IMR-90 (cell line): ENCODE results near the gene ELF2. TPM values are rescaled to one million over a fixed set of nuclear protein-coding genes. Genes with fewer than 3 reads are reported as not detected.

Experiments
- ATAC-seq: fragments of 200-7000 bp; cut with Tn5 transposase; 2 replicates; pipeline ENCODE4 v1.9.1; 2020; ENCODE audit warnings: low read depth, mild to moderate bottlenecking, moderate library complexity
- BruUV-seq: library from RNA; stranded (reverse); fragments of 400-500 nt; replicated peaks from 2 replicates; lab custom pipeline; 2021; lab: Mats Ljungman, UMichigan
- CTCF ChIA-PET: fragments of 300-600 bp; formaldehyde crosslinking; extraction: SDS; loops from one replicate; lab custom pipeline; 2021; ENCODE audit warnings: antibody characterized with exemption; lab: Yijun Ruan, JAX
- POLR2A ChIA-PET: fragments of 300-600 bp; sonication (Branson Sonifier 250); formaldehyde crosslinking; loops from one replicate; lab custom pipeline; 2022; ENCODE audit warnings: antibody characterized with exemption; ENCODE audit not compliant: unreplicated experiment; lab: Charles Lee
- DNase-seq: peaks from one replicate; pipeline ENCODE4 v3.0.0; 2013
- H2AFZ ChIP-seq: replicated peaks from 2 replicates; pipeline ENCODE3; 2013; ENCODE audit warnings: low read length, mild to moderate bottlenecking; ENCODE audit not compliant: poor library complexity
- H2AK5ac ChIP-seq: 2 replicates; pipeline ENCODE4 v1.6.1; 2013; ENCODE audit warnings: low read depth, low read length, inconsistent platforms
- H2AK9ac ChIP-seq: replicated peaks from 2 replicates; pipeline ENCODE3; 2013; ENCODE audit warnings: mild to moderate bottlenecking, low read depth, low read length, moderate library complexity; ENCODE audit not compliant: poor library complexity
- H2BK120ac ChIP-seq: 2 replicates; pipeline ENCODE4 v1.6.1; 2013; ENCODE audit warnings: low read depth, low read length, inconsistent platforms
- H2BK15ac ChIP-seq: 3 replicates; pipeline ENCODE4 v1.6.1; 2013; ENCODE audit warnings: low read depth, low read length, inconsistent platforms
- H2BK20ac ChIP-seq: 2 replicates; pipeline ENCODE4 v1.6.1; 2013; ENCODE audit warnings: low read depth, mild to moderate bottlenecking, inconsistent platforms, low read length, moderate library complexity
- H2BK5ac ChIP-seq: 2 replicates; pipeline ENCODE4 v1.6.1; 2013; ENCODE audit warnings: mild to moderate bottlenecking, low read depth, low read length, inconsistent platforms; ENCODE audit not compliant: poor library complexity, severe bottlenecking
- H3K14ac ChIP-seq: replicated peaks from 2 replicates; pipeline ENCODE4 v1.6.1; 2013; ENCODE audit warnings: low read depth, low read length, inconsistent platforms
- H3K18ac ChIP-seq: 2 replicates; pipeline ENCODE4 v1.6.1; 2013; ENCODE audit warnings: low read depth, low read length, control low read depth
- H3K23ac ChIP-seq: 2 replicates; pipeline ENCODE4 v1.6.1; 2013; ENCODE audit warnings: low read depth, low read length, inconsistent platforms
- H3K27ac ChIP-seq: 2 replicates; pipeline ENCODE4 v1.5.1; 2013; ENCODE audit warnings: mild to moderate bottlenecking, control low read depth, low read length; ENCODE audit not compliant: insufficient read depth
- H3K27me3 ChIP-seq: 2 replicates; pipeline ENCODE4 v1.6.1; 2013; ENCODE audit warnings: low read length; ENCODE audit not compliant: control insufficient read depth, insufficient read depth
- H3K36me3 ChIP-seq: 2 replicates; pipeline ENCODE4 v1.6.1; 2013; ENCODE audit warnings: low read length, mixed read lengths; ENCODE audit not compliant: control insufficient read depth, insufficient read depth
- H3K4ac ChIP-seq: 2 replicates; pipeline ENCODE4 v1.6.1; 2013; ENCODE audit warnings: low read depth, low read length, inconsistent platforms
- H3K4me1 ChIP-seq: 2 replicates; pipeline ENCODE4 v1.6.1; 2013; ENCODE audit warnings: low read length, mixed read lengths; ENCODE audit not compliant: control insufficient read depth, insufficient read depth
- H3K4me2 ChIP-seq: 2 replicates; pipeline ENCODE4 v1.6.1; 2013; ENCODE audit warnings: low read depth, mild to moderate bottlenecking, control low read depth, low read length, moderate library complexity
- H3K4me3 ChIP-seq: 2 replicates; pipeline ENCODE4 v1.5.1; 2013; ENCODE audit warnings: low read depth, mild to moderate bottlenecking, control low read depth, low read length, moderate library complexity; ENCODE audit not compliant: insufficient read depth
- H3K56ac ChIP-seq: 2 replicates; pipeline ENCODE4 v1.6.1; 2013; ENCODE audit warnings: low read length, inconsistent platforms; ENCODE audit not compliant: insufficient read depth; ENCODE audit errors: extremely low read depth
- H3K79me1 ChIP-seq, 2 experiments: 2 replicates each; pipeline ENCODE4 v1.6.1; 2013; ENCODE audit warnings: low read length in 2 of 2, inconsistent platforms in 1 of 2, low read depth in 1 of 2
- H3K9ac ChIP-seq: 2 replicates; pipeline ENCODE4 v1.6.1; 2013; ENCODE audit warnings: low read depth, low read length, control low read depth
- H3K9me1 ChIP-seq: 2 replicates; pipeline ENCODE4 v1.6.1; 2013; ENCODE audit warnings: low read length, inconsistent platforms; ENCODE audit not compliant: insufficient read depth
- H3K9me3 ChIP-seq: 2 replicates; pipeline ENCODE4 v1.6.1; 2013; ENCODE audit warnings: low read length; ENCODE audit not compliant: control insufficient read depth, insufficient read depth
- H4K20me1 ChIP-seq: 2 replicates; pipeline ENCODE4 v1.6.1; 2013; ENCODE audit warnings: low read length, inconsistent platforms; ENCODE audit not compliant: insufficient read depth
- H4K5ac ChIP-seq: 2 replicates; pipeline ENCODE4 v1.6.1; 2013; ENCODE audit warnings: mild to moderate bottlenecking, low read depth, low read length, control low read depth
- H4K8ac ChIP-seq, 2 experiments: 2 replicates each; pipeline ENCODE4 v1.6.1; 2013; ENCODE audit warnings: low read depth in 2 of 2, low read length in 2 of 2, control low read depth in 1 of 2, inconsistent platforms in 1 of 2
- H4K91ac ChIP-seq: 2 replicates; pipeline ENCODE4 v1.6.1; 2013; ENCODE audit warnings: low read depth, low read length, inconsistent platforms; ENCODE audit not compliant: insufficient read depth
- BHLHE40 ChIP-seq: fragments of 150-350 bp; IDR thresholded peaks from 2 replicates; pipeline ENCODE4 v1.6.1; 2016; ENCODE audit warnings: mild to moderate bottlenecking, low read depth, low read length
- MAZ ChIP-seq: IDR thresholded peaks from 2 replicates; pipeline ENCODE4 v1.6.1; 2012; ENCODE audit warnings: low read depth, mild to moderate bottlenecking, low read length, improper control_type of control experiment, moderate library complexity, borderline replicate concordance
- MXI1 ChIP-seq: IDR thresholded peaks from 2 replicates; pipeline ENCODE4 v1.6.1; 2012; ENCODE audit warnings: low read depth, mild to moderate bottlenecking, low read length, moderate library complexity, borderline replicate concordance
- NFE2L2 ChIP-seq: fragments of 150-350 bp; IDR thresholded peaks from 2 replicates; pipeline ENCODE4 v1.6.1; 2016; ENCODE audit warnings: low read depth, mild to moderate bottlenecking, low read length
- RCOR1 ChIP-seq: IDR thresholded peaks from 2 replicates; pipeline ENCODE4 v1.6.1; 2012; ENCODE audit warnings: mild to moderate bottlenecking, low read length, improper control_type of control experiment; ENCODE audit not compliant: insufficient replicate concordance
- SMC3 ChIP-seq: fragments of 150-350 bp; IDR thresholded peaks from 2 replicates; pipeline ENCODE4 v1.6.1; 2016; ENCODE audit warnings: low read depth, mild to moderate bottlenecking, antibody characterized with exemption, low read length, moderate library complexity
- WGBS, 2 experiments: methylation state at CpG; one replicate each; pipeline versions ENCODE4 v1.1.5 to v1.1.7; 2013; ENCODE audit warnings: missing lambda C conversion rate in 2 of 2; ENCODE audit not compliant: insufficient read length in 1 of 2; ENCODE audit errors: extremely low coverage in 2 of 2; 5-methylcytosine and 5-hydroxymethylcytosine counted together
- dilution Hi-C: fragments of 300-500 bp; cut with HindIII; formaldehyde crosslinking; loops from one replicate; pipeline ENCODE4 v1.14.3; 2018; ENCODE audit warnings: low sequenced_read_pairs; ENCODE audit not compliant: unreplicated experiment
- in situ Hi-C: fragments of 300-500 bp; cut with MboI; formaldehyde crosslinking; loops from 3 replicates; pipeline ENCODE4 v1.14.3; 2019; ENCODE audit warnings: low sequenced_read_pairs, inconsistent platforms, mixed read lengths
- intact Hi-C: fragments of 100-400 bp; cut with micrococcal nuclease; formaldehyde crosslinking; loops from 2 replicates; pipeline ENCODE4 v1.10.0; 2022
- polyA plus RNA-seq, 3 experiments: library from polyadenylated mRNA; depleted of rRNA; stranded (reverse); fragments of >200 nt; gene quantifications; 2 replicates each; pipeline ENCODE4 v1.2.3, GENCODE V29; 2012; ENCODE audit warnings: low replicate concordance in 1 of 3
- total RNA-seq: library from RNA; depleted of rRNA; stranded (reverse); fragments of >200 nt; gene quantifications from 2 replicates; pipeline ENCODE4 v1.2.3, GENCODE V29; 2012
- TF ChIP-seq, protein P1 (sequence below): fragments of 150-350 bp; IDR thresholded peaks from 2 replicates; pipeline ENCODE4 v1.6.1; 2016; ENCODE audit warnings: low read depth, mild to moderate bottlenecking, low read length, moderate library complexity, borderline replicate concordance
- TF ChIP-seq, protein P2 (sequence below): conservative IDR thresholded peaks from 2 replicates; pipeline ENCODE4 v1.5.1; 2012; ENCODE audit warnings: mild to moderate bottlenecking, low read depth, low read length, improper control_type of control experiment

Gene ELF2
- total and polyA plus RNA-seq, 2 of the 4 experiments (the other 2 are of a cell fraction) = 14.5 to 42.3 TPM

DNA sequence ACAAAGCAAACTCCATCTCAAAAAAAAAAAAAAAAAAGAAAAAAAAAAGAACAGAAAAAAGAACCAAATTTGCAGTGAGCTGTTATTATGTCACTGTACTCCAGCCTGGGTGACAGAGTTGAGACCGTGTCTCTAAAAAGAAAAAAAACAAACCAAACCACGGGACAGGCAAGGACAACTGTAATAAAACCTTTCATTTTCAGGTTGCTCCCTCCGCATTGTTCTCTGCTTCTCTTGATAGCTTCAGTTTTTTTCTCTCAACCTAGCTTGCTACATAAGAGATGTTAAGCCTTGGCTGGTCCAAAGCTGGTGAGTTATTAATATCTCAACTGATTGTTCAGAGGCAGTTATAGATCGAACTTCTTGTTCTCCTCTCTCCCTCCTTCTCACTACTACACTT is 23.1 kb upstream of the ELF2 start:
- no peaks in the 10 kb centered on the region for H3K36me3 ChIP-seq
- H3K9me1 ChIP-seq = no peaks in the 10 kb centered on the region
- dilution Hi-C loops = no loop called here
- no peaks in the 10 kb centered on the region for H3K9me3 ChIP-seq
- no peaks in the 10 kb centered on the region for H3K79me1 ChIP-seq
- no peak overlapping the region for H4K5ac ChIP-seq
- H3K14ac ChIP-seq = no peak overlapping the region
- H4K20me1 ChIP-seq = no peaks in the 10 kb centered on the region
- no peak overlapping the region for H2BK120ac ChIP-seq
- H3K18ac ChIP-seq = no peak overlapping the region
- no peaks in the 10 kb centered on the region for H3K27me3 ChIP-seq
- H3K56ac ChIP-seq = no peak overlapping the region
- H2BK20ac ChIP-seq = no peak overlapping the region
- POLR2A ChIA-PET = no interaction called here
- TF ChIP-seq, protein P1, sequence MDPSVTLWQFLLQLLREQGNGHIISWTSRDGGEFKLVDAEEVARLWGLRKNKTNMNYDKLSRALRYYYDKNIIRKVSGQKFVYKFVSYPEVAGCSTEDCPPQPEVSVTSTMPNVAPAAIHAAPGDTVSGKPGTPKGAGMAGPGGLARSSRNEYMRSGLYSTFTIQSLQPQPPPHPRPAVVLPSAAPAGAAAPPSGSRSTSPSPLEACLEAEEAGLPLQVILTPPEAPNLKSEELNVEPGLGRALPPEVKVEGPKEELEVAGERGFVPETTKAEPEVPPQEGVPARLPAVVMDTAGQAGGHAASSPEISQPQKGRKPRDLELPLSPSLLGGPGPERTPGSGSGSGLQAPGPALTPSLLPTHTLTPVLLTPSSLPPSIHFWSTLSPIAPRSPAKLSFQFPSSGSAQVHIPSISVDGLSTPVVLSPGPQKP = no peak
- TF ChIP-seq BHLHE40 = no peak
- no peak for TF ChIP-seq SMC3
- no peak for TF ChIP-seq MXI1
- TF ChIP-seq MAZ = no peak
- no peak for TF ChIP-seq NFE2L2
- TF ChIP-seq, protein P2, sequence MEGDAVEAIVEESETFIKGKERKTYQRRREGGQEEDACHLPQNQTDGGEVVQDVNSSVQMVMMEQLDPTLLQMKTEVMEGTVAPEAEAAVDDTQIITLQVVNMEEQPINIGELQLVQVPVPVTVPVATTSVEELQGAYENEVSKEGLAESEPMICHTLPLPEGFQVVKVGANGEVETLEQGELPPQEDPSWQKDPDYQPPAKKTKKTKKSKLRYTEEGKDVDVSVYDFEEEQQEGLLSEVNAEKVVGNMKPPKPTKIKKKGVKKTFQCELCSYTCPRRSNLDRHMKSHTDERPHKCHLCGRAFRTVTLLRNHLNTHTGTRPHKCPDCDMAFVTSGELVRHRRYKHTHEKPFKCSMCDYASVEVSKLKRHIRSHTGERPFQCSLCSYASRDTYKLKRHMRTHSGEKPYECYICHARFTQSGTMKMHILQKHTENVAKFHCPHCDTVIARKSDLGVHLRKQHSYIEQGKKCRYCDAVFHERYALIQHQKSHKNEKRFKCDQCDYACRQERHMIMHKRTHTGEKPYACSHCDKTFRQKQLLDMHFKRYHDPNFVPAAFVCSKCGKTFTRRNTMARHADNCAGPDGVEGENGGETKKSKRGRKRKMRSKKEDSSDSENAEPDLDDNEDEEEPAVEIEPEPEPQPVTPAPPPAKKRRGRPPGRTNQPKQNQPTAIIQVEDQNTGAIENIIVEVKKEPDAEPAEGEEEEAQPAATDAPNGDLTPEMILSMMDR = no peak
- TF ChIP-seq RCOR1 = no peak
- no peak for DNase-seq
- no peak overlapping the region for H2BK5ac ChIP-seq
- H2AK5ac ChIP-seq = no peak overlapping the region
- CTCF ChIA-PET = interaction anchor here (1.0 kb wide), 1 partner anchor 100 kb away, joined by 3 read pairs; no protein-coding TSS in a partner anchor
- no peaks in the 10 kb centered on the region for H3K4me1 ChIP-seq
- no peak overlapping the region for H4K8ac ChIP-seq
- in situ Hi-C loops = no loop called here
- H2AFZ ChIP-seq = no peak overlapping the region
- H2AK9ac ChIP-seq = no peak overlapping the region
- H4K91ac ChIP-seq = no peak overlapping the region
- intact Hi-C loops = loop anchor here (10.0 kb wide), 1 partner anchor 365 kb away; no protein-coding TSS in a partner anchor
- no peak for ATAC-seq
- H3K4ac ChIP-seq = no peak overlapping the region
- H3K23ac ChIP-seq = no peak overlapping the region; the same call in 1 of the 2 replicates
- H3K4me2 ChIP-seq = no peak overlapping the region
- no peak overlapping the region for H3K27ac ChIP-seq
- no peak overlapping the region for H2BK15ac ChIP-seq
- H3K4me3 ChIP-seq = no peak overlapping the region
- no peak overlapping the region for H3K9ac ChIP-seq
- no TSS peak for BruUV-seq
- WGBS, 2 experiments = no CpG with 5 or more reads among the region's 4 CpGs
